Measurements from ENCODE around the gene DNAJB6. TPM values are rescaled to one million over a fixed set of nuclear protein-coding genes. Genes with fewer than 3 reads are reported as not detected.

DNAJB6 gene
- total RNA-seq, 1 experiment from 2014 or later = 108 TPM

DNA sequence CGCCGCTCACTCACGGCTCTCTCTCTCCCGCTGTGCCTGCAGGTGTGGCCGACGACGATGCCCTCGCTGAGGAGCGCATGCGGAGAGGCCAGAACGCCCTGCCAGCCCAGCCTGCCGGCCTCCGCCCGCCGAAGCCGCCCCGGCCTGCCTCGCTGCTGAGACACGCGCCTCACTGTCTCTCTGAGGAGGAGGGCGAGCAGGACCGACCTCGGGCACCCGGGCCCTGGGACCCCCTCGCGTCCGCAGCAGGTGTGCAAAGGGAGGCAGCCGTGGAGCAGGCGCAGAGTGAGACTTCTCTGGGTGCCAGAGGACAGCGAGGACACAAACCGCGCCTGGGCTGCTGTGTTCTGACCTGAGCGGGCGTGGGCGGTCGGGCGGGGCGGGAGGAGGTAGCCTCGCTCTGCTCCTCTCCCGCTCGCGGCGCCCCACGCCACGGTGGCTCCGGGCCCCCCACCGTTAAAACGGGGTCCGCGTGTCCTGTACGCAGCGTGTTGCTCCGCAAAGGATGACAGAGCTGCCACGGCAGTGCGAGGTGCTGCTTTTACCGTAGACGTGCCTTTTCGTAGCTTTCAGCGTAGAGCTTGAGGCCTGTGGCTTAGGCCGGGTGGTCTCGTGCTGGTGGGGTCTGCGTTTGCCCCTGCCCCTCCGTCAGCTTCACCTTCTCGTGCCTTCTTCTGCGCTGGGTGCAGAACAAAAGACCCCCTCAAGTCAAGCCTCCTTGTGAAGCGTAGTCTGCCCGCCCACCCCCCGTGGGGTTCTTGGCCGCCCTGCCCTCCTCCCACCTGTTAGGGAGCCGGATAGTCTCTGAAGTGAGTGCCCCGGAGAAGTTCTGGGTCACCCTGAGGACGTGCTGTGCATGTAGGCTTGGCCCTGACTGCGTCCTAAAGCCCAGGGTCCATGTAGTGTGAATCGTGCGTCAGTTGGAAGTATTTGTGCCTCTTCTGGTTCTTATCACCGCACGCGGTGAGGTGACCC is 73.2 kb downstream of the DNAJB6 start:
- no peaks in the 10 kb centered on the region for H3K27me3 ChIP-seq (replicated peaks; ENCODE audit: control insufficient read depth, insufficient read depth, low read length)
- intact Hi-C loops (cut with micrococcal nuclease; ENCODE audit: unreplicated experiment) = no loop called here
- no peaks in the 10 kb centered on the region for H3K9me3 Mint-ChIP-seq (ENCODE audit: unreplicated experiment)
- no peaks in the 10 kb centered on the region for H3K9me3 ChIP-seq
- H3K36me3 Mint-ChIP-seq (ENCODE audit: insufficient read depth, unreplicated experiment) = peaks cover 36% of the 10 kb centered on the region
- CTCF ChIA-PET = no interaction called here
- no peak for DNase-seq
- POLR2A ChIA-PET = no interaction called here
- no peaks in the 10 kb centered on the region for H3K4me1 ChIP-seq
- no peaks in the 10 kb centered on the region for H3K4me1 Mint-ChIP-seq (ENCODE audit: low read depth, unreplicated experiment)
- no TSS peak for BruUV-seq (replicated peaks)
- no peaks in the 10 kb centered on the region for H3K27me3 Mint-ChIP-seq (ENCODE audit: insufficient read depth, unreplicated experiment)
- H3K27ac Mint-ChIP-seq (ENCODE audit: unreplicated experiment) = no peak overlapping the region
- no peaks in the 10 kb centered on the region for H3K36me3 ChIP-seq (ENCODE audit: control insufficient read depth, insufficient read depth, low read length)
- no peak overlapping the region for H3K4me3 Mint-ChIP-seq (ENCODE audit: unreplicated experiment)
- H3K4me3 ChIP-seq (ENCODE audit: low read depth, low read length) = no peak overlapping the region
- TF ChIP-seq, protein P1, sequence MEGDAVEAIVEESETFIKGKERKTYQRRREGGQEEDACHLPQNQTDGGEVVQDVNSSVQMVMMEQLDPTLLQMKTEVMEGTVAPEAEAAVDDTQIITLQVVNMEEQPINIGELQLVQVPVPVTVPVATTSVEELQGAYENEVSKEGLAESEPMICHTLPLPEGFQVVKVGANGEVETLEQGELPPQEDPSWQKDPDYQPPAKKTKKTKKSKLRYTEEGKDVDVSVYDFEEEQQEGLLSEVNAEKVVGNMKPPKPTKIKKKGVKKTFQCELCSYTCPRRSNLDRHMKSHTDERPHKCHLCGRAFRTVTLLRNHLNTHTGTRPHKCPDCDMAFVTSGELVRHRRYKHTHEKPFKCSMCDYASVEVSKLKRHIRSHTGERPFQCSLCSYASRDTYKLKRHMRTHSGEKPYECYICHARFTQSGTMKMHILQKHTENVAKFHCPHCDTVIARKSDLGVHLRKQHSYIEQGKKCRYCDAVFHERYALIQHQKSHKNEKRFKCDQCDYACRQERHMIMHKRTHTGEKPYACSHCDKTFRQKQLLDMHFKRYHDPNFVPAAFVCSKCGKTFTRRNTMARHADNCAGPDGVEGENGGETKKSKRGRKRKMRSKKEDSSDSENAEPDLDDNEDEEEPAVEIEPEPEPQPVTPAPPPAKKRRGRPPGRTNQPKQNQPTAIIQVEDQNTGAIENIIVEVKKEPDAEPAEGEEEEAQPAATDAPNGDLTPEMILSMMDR (IDR thresholded peaks at IDR 0.05; ENCODE audit: insufficient read depth in 1 of 2, low read depth in 1 of 2, low read length in 1 of 2, severe bottlenecking in 1 of 2, unreplicated experiment in 1 of 2) = no peak

DNA sequence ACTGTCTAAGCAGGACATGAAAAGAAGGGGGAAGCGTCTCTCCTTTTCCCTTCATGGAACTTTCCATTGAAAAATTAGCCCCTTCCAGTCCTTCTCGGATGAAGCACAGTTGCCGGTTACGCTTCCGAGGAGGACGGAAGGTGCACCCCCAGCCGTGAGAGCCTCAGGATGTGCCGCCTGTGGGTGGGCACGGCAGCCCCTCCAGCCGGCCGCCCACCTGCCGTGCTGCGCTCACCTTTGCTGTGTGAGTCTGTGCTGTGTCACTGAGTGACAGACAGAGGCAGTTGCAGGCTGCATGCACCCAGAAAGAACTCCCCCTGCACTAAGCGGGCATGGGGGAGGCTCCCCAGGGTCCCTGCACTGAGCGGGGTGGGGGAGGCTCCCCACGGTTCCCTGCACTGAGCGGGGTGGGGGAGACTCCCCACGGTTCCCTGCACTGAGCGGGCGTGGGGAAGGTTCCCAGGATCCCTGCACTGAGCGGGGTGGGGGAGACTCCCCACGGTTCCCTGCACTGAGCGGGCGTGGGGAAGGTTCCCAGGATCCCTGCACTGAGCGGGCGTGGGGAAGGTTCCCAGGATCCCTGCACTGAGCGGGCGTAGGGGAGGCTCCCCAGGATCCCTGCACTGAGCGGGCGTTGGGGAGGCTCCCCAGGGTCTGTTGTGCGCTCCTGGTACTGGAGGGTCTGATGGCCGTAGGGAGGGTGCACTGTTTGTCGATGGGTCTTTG is 74.2 kb downstream of the DNAJB6 start:
- Mint-ChIP-seq H3K27ac (ENCODE audit: unreplicated experiment) (no peak overlapping the region), H3K4me3 (ENCODE audit: unreplicated experiment) (no peak overlapping the region), H3K27me3 (ENCODE audit: insufficient read depth, unreplicated experiment) (no peaks in the 10 kb centered on the region), H3K9me3 (ENCODE audit: unreplicated experiment) (no peaks in the 10 kb centered on the region), H3K4me1 (ENCODE audit: low read depth, unreplicated experiment) (no peaks in the 10 kb centered on the region), H3K36me3 (ENCODE audit: insufficient read depth, unreplicated experiment) (peaks cover 41% of the 10 kb centered on the region)
- BruUV-seq (replicated peaks) = no TSS peak
- POLR2A ChIA-PET = no interaction called here
- Histone ChIP-seq H3K4me3 (ENCODE audit: low read depth, low read length) (no peak overlapping the region), H3K27me3 (replicated peaks; ENCODE audit: control insufficient read depth, insufficient read depth, low read length) (no peaks in the 10 kb centered on the region), H3K4me1 (no peaks in the 10 kb centered on the region), H3K9me3 (no peaks in the 10 kb centered on the region), H3K36me3 (ENCODE audit: control insufficient read depth, insufficient read depth, low read length) (no peaks in the 10 kb centered on the region; the same call in 1 of the 2 replicates)
- no peak for DNase-seq
- TF ChIP-seq, protein P1 (IDR thresholded peaks at IDR 0.05; ENCODE audit: insufficient read depth in 1 of 2, low read depth in 1 of 2, low read length in 1 of 2, severe bottlenecking in 1 of 2, unreplicated experiment in 1 of 2) = no peak
- intact Hi-C loops (cut with micrococcal nuclease; ENCODE audit: unreplicated experiment) = no loop called here
- CTCF ChIA-PET = no interaction called here

DNA sequence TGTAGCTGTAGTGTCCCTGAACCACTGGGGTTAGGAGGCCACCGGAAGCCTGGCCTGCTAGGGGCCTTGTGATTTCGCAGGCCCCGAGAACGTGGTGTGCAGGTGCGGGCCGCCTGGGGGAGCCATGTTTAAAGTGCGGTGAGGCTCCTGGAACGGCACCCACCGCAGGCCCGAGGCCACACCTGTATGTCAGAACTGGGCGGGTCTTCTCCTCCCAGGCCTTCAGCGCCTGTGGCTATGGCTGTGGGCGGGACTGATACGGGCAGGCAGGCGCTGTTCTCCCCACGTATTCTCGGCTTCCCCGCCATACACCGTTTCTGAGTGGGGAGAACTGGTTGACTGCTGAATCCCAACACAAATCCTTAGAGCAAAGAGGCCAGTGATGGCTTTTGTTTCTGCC is 74.8 kb downstream of the DNAJB6 start:
- TF ChIP-seq, protein P1 (IDR thresholded peaks at IDR 0.05; ENCODE audit: insufficient read depth in 1 of 2, low read depth in 1 of 2, low read length in 1 of 2, severe bottlenecking in 1 of 2, unreplicated experiment in 1 of 2) = no peak
- H3K4me3 ChIP-seq (ENCODE audit: low read depth, low read length) = no peak overlapping the region
- ChIA-PET POLR2A (no interaction called here), CTCF (no interaction called here)
- intact Hi-C loops (cut with micrococcal nuclease; ENCODE audit: unreplicated experiment) = no loop called here
- H3K9me3 ChIP-seq = no peaks in the 10 kb centered on the region
- H3K9me3 Mint-ChIP-seq (ENCODE audit: unreplicated experiment) = no peaks in the 10 kb centered on the region
- DNase-seq = no peak
- peaks cover 38% of the 10 kb centered on the region for H3K36me3 Mint-ChIP-seq (ENCODE audit: insufficient read depth, unreplicated experiment)
- H3K4me3 Mint-ChIP-seq (ENCODE audit: unreplicated experiment) = no peak overlapping the region
- no peaks in the 10 kb centered on the region for H3K27me3 ChIP-seq (replicated peaks; ENCODE audit: control insufficient read depth, insufficient read depth, low read length)
- no peaks in the 10 kb centered on the region for H3K27me3 Mint-ChIP-seq (ENCODE audit: insufficient read depth, unreplicated experiment)
- no TSS peak for BruUV-seq (replicated peaks)
- no peak overlapping the region for H3K27ac Mint-ChIP-seq (ENCODE audit: unreplicated experiment)
- no peaks in the 10 kb centered on the region for H3K4me1 Mint-ChIP-seq (ENCODE audit: low read depth, unreplicated experiment)
- H3K4me1 ChIP-seq = no peaks in the 10 kb centered on the region
- H3K36me3 ChIP-seq (ENCODE audit: control insufficient read depth, insufficient read depth, low read length) = no peaks in the 10 kb centered on the region; the same call in 1 of the 2 replicates

Measured in Caco-2 (cell line).